NOMO-1 treated with DMSO at 0.1 percent for 48 hours (cell line): Measurements from ENCODE around the gene UQCC5.
"Not testable (repeated sequence)": the region's sequence is repeated elsewhere in the genome, so short reads cannot be mapped to it uniquely, and the experiment has no call there.

Experiments used
- DNase-seq: peaks from one replicate; lab custom pipeline; 2025; ENCODE audit not compliant: unreplicated experiment; lab: John Stamatoyannopoulos, UW

UQCC5 gene

GRCh38 chr3:52521881-52522650, 14.3 kb upstream of the UQCC5 start:
- DNase-seq = no peak

GRCh38 chr3:52522651-52523251, 13.7 kb upstream of the UQCC5 start:
- no peak for DNase-seq

GRCh38 chr3:52523386-52524257, 12.8 kb upstream of the UQCC5 start:
- DNase-seq = no peak

- DNase-seq = no peak
Measured at GRCh38 chr3:52524258-52524751, 12.1 kb upstream of the UQCC5 start.

- DNase-seq = no peak
Measured at GRCh38 chr3:52524752-52525679, 11.4 kb upstream of the UQCC5 start.

- no peak for DNase-seq
Measured at GRCh38 chr3:52525680-52526561, 10.5 kb upstream of the UQCC5 start.

DNA sequence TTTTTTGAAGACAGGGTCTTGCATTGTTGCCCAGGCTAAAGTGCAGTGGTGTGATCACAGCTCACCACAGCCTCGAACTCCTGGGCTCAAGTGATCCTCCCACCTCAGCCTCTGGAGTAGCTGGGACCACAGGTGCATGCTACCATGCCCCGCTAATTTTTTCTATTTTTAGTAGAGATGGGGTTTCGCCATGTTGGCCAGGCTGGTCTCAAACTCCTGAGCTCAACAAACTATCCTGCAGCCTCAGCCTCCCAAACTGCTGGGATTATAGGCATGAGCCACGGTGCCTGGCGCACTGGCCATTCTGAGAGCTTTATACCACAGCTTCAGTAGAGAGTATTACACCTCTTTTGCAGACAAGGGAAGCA, 9.8 kb upstream of the UQCC5 start:
- not testable (repeated sequence) for DNase-seq

GRCh38 chr3:52527039-52527731, 9.2 kb upstream of the UQCC5 start:
- no peak for DNase-seq

- DNase-seq = no peak
Measured at GRCh38 chr3:52527732-52528585, 8.4 kb upstream of the UQCC5 start.

DNA sequence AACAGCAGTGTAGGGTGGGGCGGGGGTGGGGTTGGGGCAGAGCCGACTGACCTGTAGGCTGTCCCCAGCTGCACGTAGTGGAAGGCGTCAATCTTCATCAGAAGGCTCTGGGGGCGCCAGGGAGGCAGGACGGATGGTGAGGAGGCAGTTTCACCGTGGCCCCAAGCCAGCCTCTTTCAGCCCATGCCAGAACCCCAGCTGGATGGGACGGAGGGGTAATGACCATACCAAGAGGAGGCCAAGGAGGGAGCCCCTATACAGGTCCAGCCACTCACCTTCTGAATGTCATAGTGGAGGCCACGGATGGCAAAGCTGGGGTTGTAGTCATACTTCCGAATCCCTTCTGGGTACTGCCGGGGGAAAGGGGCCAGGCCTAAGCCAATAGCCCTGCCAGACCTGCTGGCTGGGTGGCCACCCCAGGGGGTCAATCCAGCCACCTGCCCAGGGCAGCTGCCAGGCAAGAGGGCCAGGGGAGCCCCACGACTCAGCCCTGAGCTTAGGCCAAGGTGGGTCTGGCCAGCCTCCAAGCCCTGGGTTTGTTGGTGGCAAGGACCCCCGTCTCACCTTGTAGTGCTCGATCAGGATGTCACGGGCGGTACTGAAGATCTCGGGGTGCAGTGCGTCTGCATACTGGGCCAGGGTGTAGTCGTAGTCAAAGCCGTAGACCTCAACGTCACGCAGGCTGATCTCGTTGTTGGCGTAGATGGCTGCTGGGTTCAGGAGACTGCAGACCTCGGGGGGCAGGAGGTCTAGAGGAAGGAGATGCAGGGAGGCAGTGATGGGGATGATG, 7.6 kb upstream of the UQCC5 start:
- DNase-seq = no peak

DNA sequence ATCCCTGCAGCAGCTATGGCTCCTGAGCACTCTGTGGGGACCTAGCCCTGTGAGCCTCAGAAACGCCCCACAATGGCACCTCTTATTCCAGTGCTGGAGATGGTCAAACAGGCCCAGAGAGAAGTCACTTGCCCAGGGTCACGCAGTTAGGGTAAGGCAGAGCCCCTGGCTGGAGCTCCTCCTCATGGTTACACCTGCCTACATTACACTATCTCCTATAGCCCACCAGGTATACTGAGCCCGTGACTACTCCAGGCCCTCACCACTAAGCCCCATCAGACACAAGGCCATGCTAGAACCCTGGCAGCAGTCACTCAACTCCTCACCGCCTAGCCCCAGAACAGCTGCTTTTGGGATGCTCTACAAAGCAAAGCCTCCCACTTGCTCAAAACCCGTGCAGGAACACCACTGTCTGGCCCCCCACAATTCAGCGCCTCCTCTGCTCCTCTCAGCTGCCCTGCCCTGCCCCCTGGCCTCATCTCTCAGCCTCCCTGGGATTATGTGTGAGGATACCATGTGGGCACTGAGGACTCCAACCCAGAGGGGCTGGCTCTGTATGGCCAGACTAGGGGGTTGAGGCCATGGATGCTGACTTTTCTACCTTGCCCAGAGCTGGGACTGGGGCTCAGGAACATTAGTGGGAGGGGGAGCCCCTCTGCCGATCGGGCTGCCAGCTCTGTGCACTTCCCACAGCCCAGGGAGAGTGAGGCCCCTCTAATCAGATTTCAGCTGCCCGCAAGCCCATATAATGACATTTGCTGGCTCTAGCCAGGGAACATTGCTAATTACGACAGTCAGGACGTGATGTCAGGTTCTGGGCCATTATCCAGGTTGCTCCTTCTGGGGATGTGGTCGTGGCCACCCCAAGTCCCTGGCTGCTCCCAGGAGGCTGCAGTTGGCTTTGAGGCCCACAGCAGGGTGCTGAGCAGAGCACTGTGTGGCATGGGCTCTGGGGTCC, 6.8 kb upstream of the UQCC5 start:
- DNase-seq = no peak

- DNase-seq = no peak
Measured at GRCh38 chr3:52530918-52531826, 5.2 kb upstream of the UQCC5 start.

DNA sequence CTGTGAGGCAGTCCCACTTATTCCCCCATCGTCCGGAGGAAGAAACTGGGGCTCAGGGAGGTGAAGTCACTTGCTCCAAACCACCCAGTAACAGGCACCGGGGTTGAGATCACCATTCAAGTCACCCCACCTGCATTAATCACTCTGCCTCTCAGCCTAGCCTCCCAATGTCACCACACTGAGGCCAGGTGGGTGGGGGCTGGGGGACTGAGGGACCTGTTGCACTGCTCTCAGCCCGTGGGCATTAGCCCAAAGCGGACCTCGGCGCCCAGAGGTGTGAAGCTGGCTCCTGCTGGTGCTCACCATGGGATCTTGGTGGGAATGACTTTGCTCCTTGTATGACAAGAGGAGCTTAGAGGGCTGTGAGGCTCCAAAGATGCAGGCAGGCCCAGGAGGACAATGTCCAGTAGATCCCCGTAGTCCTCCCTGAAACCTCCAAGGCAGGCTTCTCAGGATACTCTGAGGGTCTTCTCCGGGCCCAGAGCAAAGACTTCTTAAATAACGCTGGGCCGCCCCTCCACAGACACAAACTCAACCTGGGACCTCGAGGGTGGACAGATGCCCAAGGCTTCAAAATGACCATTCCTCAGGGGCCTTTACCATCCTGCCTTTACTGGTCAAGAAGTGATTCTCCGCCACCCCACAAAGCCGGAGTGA, 4.4 kb upstream of the UQCC5 start:
- no peak for DNase-seq

GRCh38 chr3:52532517-52532837, 3.9 kb upstream of the UQCC5 start:
- DNase-seq = peak; percentile 30
